ENCODE results near the gene SNTA1.

GRCh38 chr20:33470457-33470856, 26.9 kb upstream of the SNTA1 start:
- no peak for TF ChIP-seq CTCF (IDR thresholded peaks at IDR 0.05)
- no peak for TF ChIP-seq EP300 (IDR thresholded peaks at IDR 0.05)
- TF ChIP-seq POLR2A (IDR thresholded peaks at IDR 0.05) = no peak

Data from tibial nerve (tissue), 4 donors.